Pulmonary artery endothelial cell (primary cell): ENCODE data around the gene INTS2. TPM values are rescaled to one million over a fixed set of nuclear protein-coding genes. Genes with fewer than 3 reads are reported as not detected.
A peak's percentile ranks its signal among the peaks of the same experiment; 100 is the strongest.
"Not testable (repeated sequence)": the region's sequence is repeated elsewhere in the genome, so short reads cannot be mapped to it uniquely, and the experiment has no call there.

Source experiments
- DNase-seq: peaks from one replicate; pipeline ENCODE4 v3.0.0-alpha.2; 2011; ENCODE audit warnings: low read depth, low spot score
- total RNA-seq: library from RNA; depleted of rRNA; stranded (reverse); fragments of >200 nt; gene quantifications from 2 replicates; pipeline ENCODE4 v1.2.3, GENCODE V29; 2014

The INTS2 gene, protein sequence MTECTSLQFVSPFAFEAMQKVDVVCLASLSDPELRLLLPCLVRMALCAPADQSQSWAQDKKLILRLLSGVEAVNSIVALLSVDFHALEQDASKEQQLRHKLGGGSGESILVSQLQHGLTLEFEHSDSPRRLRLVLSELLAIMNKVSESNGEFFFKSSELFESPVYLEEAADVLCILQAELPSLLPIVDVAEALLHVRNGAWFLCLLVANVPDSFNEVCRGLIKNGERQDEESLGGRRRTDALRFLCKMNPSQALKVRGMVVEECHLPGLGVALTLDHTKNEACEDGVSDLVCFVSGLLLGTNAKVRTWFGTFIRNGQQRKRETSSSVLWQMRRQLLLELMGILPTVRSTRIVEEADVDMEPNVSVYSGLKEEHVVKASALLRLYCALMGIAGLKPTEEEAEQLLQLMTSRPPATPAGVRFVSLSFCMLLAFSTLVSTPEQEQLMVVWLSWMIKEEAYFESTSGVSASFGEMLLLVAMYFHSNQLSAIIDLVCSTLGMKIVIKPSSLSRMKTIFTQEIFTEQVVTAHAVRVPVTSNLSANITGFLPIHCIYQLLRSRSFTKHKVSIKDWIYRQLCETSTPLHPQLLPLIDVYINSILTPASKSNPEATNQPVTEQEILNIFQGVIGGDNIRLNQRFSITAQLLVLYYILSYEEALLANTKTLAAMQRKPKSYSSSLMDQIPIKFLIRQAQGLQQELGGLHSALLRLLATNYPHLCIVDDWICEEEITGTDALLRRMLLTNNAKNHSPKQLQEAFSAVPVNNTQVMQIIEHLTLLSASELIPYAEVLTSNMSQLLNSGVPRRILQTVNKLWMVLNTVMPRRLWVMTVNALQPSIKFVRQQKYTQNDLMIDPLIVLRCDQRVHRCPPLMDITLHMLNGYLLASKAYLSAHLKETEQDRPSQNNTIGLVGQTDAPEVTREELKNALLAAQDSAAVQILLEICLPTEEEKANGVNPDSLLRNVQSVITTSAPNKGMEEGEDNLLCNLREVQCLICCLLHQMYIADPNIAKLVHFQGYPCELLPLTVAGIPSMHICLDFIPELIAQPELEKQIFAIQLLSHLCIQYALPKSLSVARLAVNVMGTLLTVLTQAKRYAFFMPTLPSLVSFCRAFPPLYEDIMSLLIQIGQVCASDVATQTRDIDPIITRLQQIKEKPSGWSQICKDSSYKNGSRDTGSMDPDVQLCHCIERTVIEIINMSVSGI
- total RNA-seq, result 19.6 and 24.7 TPM in 2 replicates

- peak; percentile 87 for DNase-seq
These were observed at the start of gene INTS2 for GRCh38 chr17:61927208-61928100. INTS2 (minus strand) TSS chr17:61927982; CDS start chr17:61926644, 1,338 bp downstream.

DNA sequence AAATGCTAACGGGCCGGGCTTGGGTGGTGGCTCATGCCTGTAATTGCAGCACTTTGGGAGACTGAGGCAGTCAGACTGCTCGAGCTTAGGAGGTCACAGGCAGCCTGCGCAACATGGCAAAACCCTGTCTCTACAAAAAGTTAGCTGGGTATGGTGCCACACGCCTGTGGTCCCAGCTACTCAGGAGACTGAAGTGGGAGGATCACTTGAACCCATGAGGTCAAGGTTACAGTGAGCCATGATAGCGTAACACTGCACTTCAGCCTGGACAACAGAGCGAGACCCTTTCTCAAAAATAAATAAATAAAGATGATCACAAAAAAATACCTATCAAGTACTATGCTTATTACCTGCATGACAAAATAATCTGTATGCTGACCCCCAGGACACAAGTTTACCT lies 46.3 kb upstream of the INTS2 start:
- DNase-seq, result no peak

- no peak for DNase-seq
These were observed 44.5 kb upstream of the INTS2 start for GRCh38 chr17:61972311-61972710.

- DNase-seq, result no peak
These were observed 42.2 kb upstream of the INTS2 start for GRCh38 chr17:61970030-61970429.

DNA sequence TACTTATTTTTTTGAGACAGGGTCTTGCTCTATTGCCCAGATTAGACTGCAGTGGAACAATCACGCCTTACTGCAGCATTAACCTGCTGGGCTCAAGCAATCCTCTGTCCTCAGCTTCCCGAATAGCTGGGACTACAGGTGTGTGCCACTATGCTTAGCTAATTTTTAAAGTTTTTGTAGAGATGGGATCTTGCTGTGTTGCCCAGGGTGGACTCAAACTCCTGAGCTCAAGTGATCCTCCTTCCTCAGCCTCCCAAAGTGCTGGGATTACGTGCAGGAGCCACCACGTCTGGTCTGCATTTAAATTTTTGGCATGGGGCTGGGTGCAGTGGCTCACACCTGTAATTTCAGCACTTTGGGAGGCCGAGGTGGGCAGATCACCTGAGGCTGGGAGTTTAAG lies 41.0 kb upstream of the INTS2 start:
- no peak for DNase-seq

GRCh38 chr17:61967729-61968128 lies 39.9 kb upstream of the INTS2 start:
- no peak for DNase-seq

- DNase-seq, result no peak
These were observed 38.4 kb upstream of the INTS2 start for GRCh38 chr17:61966191-61966590.

DNA sequence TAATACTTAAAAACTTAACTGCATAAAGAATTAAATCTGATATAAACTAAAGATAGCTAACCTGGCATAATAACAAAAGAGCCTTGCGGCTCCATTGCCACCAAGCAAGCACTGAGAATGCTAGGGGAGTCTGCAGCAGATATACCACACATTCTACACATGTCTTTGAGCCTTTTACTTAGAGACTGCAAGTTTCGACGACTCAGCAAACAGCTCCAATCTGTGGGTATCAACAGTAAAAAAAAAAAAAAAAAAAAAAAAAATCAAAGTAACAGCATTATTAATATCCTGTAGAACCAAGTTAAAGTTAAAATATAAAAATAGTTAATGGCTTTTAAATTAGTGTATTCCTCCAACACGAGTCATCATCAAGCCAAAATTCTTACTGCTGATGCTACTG lies 27.8 kb upstream of the INTS2 start:
- DNase-seq, result no peak

DNA sequence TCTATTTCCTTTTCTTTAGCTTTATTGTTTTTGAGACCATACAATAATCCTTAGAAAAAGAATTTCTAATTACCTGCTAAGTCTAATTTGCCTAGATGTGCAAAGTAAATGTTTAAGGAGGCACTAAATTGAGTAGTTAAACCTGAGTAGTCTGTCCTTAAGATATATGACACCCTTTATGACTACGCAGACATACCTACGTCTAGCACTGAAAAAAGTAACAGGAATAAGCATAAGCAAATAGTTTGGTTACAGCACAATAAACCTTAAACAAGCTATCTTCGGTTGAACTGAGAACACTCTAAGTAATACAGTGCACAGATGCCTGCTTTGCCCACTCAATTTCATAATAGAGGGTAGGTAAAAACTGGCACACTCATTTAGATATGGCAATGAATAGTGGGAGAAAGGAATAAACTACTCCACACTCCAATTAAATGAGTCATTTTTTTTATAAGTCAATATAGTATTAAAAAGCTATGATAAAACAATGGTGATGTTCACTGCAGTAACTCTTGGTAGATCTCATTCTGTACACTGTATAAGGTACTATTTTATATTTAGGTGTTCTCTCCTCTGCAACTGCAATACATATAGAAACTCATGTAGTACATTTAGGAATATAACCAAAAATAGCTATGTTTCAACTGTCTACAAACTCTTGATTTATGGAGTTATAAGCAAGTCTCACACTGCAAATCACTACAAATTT lies 19.7 kb upstream of the INTS2 start:
- no peak for DNase-seq

- no peak for DNase-seq
These were observed 18.6 kb upstream of the INTS2 start for GRCh38 chr17:61946359-61946758.

- DNase-seq, result no peak
These were observed 15.3 kb upstream of the INTS2 start for GRCh38 chr17:61943117-61943516.

GRCh38 chr17:61942085-61942484 lies 14.3 kb upstream of the INTS2 start:
- no peak for DNase-seq

DNA sequence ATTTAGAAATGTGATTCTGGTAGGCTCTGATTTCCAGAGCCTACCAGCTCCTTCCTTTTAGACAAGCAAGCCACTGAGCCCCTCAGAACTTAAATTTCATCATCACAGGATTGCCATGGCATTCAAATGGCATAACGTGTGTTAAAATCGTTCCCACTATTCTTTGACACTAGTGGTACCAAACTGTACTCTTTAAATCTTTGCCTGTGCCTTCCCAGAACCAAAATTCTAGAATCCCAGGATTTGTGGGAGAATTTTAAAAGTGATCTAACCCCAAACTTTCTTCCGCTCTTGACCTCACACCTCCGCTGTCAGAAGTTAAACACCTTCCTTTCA lies 287 bp upstream of the INTS2 start:
- DNase-seq, result no peak

GRCh38 chr17:61926826-61927207 lies 965 bp downstream of the INTS2 start:
- no peak for DNase-seq

GRCh38 chr17:61915162-61915561 lies 12.6 kb downstream of the INTS2 start:
- DNase-seq, result not testable (repeated sequence)

DNA sequence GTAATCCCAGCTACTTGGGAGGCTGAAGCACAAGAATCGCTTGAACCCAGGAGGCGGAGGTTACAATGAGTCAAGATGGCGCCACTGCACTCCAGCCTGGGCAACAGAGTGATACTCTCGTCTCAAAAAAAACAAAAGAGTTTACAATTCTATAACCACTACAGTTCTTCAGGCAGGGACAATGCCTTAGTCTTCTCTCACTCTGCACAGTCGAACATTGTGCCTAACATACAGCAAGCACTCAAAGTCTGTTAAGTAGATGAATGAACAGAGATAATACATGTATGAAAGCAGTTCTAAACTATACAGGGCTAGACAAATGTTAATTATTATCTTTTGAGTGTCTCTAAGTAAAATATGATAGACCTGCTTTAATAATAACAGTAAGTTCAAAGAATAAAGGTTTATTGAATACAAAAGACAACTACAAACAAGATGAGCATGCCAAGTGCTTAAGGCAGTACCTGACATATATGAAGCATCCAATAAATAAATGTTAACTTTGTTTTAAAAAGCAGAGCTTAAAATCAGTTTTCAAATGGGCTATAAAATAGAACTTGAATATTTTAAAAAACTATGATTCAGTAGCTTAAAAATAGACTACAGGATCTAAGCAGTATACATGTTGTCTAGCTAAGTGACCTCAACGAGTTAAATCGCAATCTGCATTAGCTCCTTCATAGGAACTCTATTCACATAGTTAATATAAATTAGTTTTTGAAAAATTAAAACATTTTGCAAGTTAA lies 19.3 kb downstream of the INTS2 start:
- no peak for DNase-seq

DNA sequence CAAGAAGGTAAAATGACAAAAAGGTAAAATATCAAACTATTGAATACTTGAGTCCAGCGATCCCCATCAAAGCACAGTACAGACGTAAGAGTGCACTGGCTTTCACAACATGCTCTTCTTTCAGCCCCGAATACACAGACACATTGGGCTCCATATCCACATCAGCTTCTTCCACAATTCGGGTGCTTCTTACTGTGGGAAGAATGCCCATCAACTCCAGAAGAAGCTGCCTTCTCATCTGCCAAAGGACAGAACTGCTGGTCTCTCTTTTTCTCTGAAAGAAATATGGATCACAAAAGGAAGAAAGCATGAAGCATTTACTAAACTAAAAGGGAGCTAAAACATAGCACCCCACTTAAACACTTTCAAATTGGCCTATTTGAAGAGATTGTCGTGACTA lies 20.4 kb downstream of the INTS2 start:
- no peak for DNase-seq

- DNase-seq, result no peak
These were observed 23.6 kb downstream of the INTS2 start for GRCh38 chr17:61904094-61904710.

- DNase-seq, result no peak
These were observed 24.5 kb downstream of the INTS2 start for GRCh38 chr17:61903251-61903650.
